GM13976 (cell line): ENCODE results near the gene VAX1.

ENCODE experiments used
- DNase-seq: peaks from one replicate; pipeline ENCODE4 v3.0.0; 2012; ENCODE audit warnings: low spot score
- CTCF ChIP-seq: IDR thresholded peaks from 2 replicates; pipeline ENCODE4 v1.5.1; 2012; ENCODE audit warnings: borderline replicate concordance, mild to moderate bottlenecking; ENCODE audit not compliant: insufficient read depth; ENCODE audit errors: extremely low read depth, missing control alignments, control extremely low read depth
- in situ Hi-C: fragments of 300-500 bp; cut with MboI; formaldehyde crosslinking; loops from one replicate; pipeline ENCODE4 v1.12.0; 2022; ENCODE audit warnings: low sequenced_read_pairs, mixed read lengths, inconsistent platforms; ENCODE audit not compliant: unreplicated experiment

The VAX1 gene

DNA sequence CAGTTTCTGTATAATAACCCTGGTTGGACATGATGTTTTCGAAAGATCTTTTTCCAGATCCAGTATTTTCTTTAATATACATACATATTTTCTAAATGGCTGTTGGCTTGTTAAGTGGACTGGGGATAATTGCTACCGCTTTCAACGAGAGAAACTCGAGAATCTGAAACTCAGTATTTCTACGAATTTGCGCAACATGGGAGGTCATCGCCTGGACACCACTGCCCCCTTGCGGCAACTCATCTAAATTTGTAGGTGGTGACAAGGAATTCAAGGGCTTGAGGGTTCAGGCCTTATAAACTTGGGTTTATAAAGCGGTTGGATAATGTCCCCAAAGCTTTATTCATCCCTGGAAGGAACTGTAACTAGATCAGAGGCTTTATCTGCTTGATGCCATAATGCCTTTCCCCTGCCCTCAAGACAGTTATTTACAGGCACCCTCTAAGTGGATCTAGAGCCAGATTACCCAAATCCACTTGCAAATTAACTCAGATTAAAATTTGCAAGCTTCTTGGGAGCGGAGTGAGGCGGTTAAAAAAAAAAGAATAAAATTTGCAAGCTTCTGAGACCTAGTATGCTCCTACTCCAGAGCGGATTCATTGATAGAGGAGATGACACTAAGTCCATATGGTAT, 37.9 kb upstream of the VAX1 start:
- peak; percentile 76 for DNase-seq
- in situ Hi-C loops, result loop anchor here (10.0 kb wide), 1 partner anchor 491 kb away; no protein-coding TSS in a partner anchor
- peak; percentile 72 for TF ChIP-seq CTCF

- peak; percentile 12 for TF ChIP-seq CTCF
- DNase-seq, result peak; percentile 50
- in situ Hi-C loops, result loop anchor here (10.0 kb wide), 1 partner anchor 491 kb away; no protein-coding TSS in a partner anchor
Observed at GRCh38 chr10:117175215-117175900, 37.3 kb upstream of the VAX1 start.

DNA sequence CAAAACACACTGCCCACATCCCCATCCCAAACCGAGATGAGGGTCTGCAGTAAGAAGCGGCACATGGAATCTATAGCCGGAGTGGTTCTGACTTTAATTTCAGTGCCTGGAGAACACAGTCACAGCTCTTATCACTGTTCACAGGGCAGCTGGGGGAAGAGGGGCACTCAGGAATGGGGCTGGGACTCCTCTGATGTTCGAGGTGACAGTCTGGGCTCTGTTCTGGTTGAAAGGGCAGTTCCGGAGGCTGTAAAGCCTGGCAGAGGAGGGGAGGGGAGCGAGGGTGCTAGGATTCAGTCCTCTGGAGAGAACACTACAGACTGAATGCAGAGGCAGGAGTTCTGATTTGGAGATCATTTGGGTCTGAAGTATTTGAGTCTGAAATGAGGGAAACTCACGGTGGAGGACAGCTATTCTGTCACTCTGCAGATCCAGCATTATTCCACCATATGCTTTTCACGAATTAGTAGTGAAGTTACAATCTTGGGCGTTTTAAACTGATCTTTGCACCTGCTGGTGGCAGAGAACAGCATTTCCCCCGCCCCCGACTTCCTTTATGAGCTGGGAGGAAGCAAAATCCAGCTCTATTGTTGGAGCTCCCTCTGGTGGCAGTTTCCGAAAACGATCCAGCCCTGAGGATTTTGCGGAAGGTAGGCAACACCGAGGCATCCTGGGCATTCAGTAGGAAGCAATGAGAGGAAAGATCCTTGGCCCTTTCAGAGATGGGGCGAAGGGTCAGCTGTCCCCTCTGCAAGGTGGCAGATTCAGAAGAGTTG, 36.6 kb upstream of the VAX1 start:
- peak; percentile 75 for TF ChIP-seq CTCF
- in situ Hi-C loops, result loop anchor here (5.0 to 10.0 kb wide), 2 partner anchors 382 to 490 kb away; no protein-coding TSS in a partner anchor
- DNase-seq, result peak; percentile 83

DNA sequence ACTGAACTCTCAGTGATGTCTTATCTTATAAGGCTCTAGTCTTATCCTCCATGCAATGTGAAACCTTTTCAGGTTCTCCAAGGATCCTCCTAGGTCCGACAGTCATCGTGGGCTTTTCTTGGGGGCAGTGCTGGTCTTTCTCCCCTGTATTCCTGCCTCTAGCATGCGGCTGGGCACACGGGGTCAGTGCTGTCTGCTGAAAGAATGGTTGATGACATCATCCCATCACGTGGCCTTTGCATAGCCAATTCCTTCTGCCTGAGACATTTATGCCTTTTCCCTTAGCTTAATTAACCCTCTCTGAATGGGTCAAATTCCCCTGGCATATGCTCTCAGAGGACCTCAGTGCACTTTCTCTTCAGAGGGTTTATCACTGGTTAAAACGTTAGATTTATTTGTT, 32.2 kb upstream of the VAX1 start:
- in situ Hi-C loops, result loop anchor here (5.0 to 10.0 kb wide), 2 partner anchors 378 to 485 kb away; no protein-coding TSS in a partner anchor
- no peak for DNase-seq
- no peak for TF ChIP-seq CTCF

GRCh38 chr10:117169480-117169879, 31.4 kb upstream of the VAX1 start:
- DNase-seq, result no peak

More at GRCh38 chr10:117169480-117169879, 31.4 kb upstream of the VAX1 start:
- TF ChIP-seq CTCF, result no peak
- in situ Hi-C loops, result no loop called here
